Mammary epithelial cell (primary cell): ENCODE measurements around the gene CSNK1A1.

Experiments
- EZH2 ChIP-seq: IDR thresholded peaks from 2 replicates; pipeline ENCODE4 v1.6.1; 2012; ENCODE audit warnings: low read length, inconsistent platforms, borderline replicate concordance
- TF ChIP-seq, protein P1 (sequence below), 2 donors: IDR thresholded peaks in 1 of 2; conservative IDR thresholded peaks in 1 of 2; 2 replicates each; pipeline ENCODE4 v1.5.1; 2011 to 2012; ENCODE audit warnings: inconsistent platforms in 2 of 2, low read length in 2 of 2, mild to moderate bottlenecking in 2 of 2, control low read depth in 1 of 2, low read depth in 1 of 2; ENCODE audit not compliant: insufficient read depth in 1 of 2; ENCODE audit errors: extremely low read depth in 1 of 2

DNA sequence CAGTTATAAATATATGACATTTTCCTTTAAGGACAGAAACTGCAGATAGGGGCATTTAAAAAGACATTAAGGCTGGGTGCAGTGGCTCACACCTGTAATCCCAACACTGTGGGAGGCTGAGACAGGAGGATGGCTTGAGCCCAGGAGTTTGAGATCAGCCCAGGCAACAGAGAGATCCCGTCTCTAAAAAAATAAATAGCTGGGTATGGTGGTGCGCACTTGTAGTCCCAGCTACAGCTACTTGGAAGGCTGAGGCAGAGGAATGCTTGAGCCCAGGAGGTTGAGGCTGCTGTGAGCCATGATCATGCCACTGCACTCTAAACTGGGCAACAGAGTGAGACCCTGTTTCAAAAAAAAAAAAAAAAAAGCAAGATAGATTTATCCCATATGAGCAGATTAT, 63.6 kb downstream of the CSNK1A1 start:
- TF ChIP-seq, protein P1, sequence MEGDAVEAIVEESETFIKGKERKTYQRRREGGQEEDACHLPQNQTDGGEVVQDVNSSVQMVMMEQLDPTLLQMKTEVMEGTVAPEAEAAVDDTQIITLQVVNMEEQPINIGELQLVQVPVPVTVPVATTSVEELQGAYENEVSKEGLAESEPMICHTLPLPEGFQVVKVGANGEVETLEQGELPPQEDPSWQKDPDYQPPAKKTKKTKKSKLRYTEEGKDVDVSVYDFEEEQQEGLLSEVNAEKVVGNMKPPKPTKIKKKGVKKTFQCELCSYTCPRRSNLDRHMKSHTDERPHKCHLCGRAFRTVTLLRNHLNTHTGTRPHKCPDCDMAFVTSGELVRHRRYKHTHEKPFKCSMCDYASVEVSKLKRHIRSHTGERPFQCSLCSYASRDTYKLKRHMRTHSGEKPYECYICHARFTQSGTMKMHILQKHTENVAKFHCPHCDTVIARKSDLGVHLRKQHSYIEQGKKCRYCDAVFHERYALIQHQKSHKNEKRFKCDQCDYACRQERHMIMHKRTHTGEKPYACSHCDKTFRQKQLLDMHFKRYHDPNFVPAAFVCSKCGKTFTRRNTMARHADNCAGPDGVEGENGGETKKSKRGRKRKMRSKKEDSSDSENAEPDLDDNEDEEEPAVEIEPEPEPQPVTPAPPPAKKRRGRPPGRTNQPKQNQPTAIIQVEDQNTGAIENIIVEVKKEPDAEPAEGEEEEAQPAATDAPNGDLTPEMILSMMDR (conservative IDR thresholded peaks at IDR 0.05 in 1 of 2, IDR thresholded peaks at IDR 0.05 in 1 of 2; ENCODE audit: extremely low read depth in 1 of 2, insufficient read depth in 1 of 2, low read depth in 1 of 2, low read length in 2 of 2), result no peak
- no peak for TF ChIP-seq EZH2
